DOHH2 (cell line): ENCODE data around the gene DBNDD1.
A peak's percentile ranks its signal among the peaks of the same experiment; 100 is the strongest.

Experiments
- H3F3A ChIP-seq: fragments of 200-600 bp; sonication (generic), shearing (Covaris generic); 2 replicates; pipeline ENCODE4 v1.6.0; 2016; ENCODE audit warnings: antibody characterized with exemption, mild to moderate bottlenecking; ENCODE audit not compliant: control insufficient read depth, insufficient read depth
- H3K27ac ChIP-seq: fragments of 200-600 bp; sonication (generic); 2 replicates; pipeline ENCODE4 v1.5.1; 2014; ENCODE audit warnings: low read depth, mild to moderate bottlenecking, low read length, moderate library complexity
- H3K27me3 ChIP-seq: fragments of 200-600 bp; sonication (generic); 2 replicates; pipeline ENCODE4 v1.6.1; 2014; ENCODE audit warnings: mild to moderate bottlenecking, low read length, mixed read lengths; ENCODE audit not compliant: control insufficient read depth
- H3K36me3 ChIP-seq: fragments of 200-600 bp; sonication (generic); 2 replicates; pipeline ENCODE4 v1.6.1; 2014; ENCODE audit warnings: mild to moderate bottlenecking, low read length, moderate library complexity, mixed read lengths; ENCODE audit not compliant: control insufficient read depth
- H3K4me1 ChIP-seq: fragments of 200-600 bp; sonication (generic); 2 replicates; pipeline ENCODE4 v1.6.1; 2014; ENCODE audit warnings: mild to moderate bottlenecking, low read length, mixed read lengths; ENCODE audit not compliant: control insufficient read depth
- H3K4me2 ChIP-seq: fragments of 200-600 bp; sonication (generic); 2 replicates; pipeline ENCODE4 v1.6.0; 2014; ENCODE audit warnings: mild to moderate bottlenecking, low read length, moderate library complexity
- H3K4me3 ChIP-seq: fragments of 200-600 bp; sonication (generic); 2 replicates; pipeline ENCODE4 v1.5.1; 2014; ENCODE audit warnings: mild to moderate bottlenecking, low read length, mixed read lengths
- H3K79me2 ChIP-seq: fragments of 200-600 bp; sonication (generic); 2 replicates; pipeline ENCODE4 v1.6.1; 2014; ENCODE audit warnings: mild to moderate bottlenecking, low read length, mixed read lengths; ENCODE audit not compliant: control insufficient read depth
- H3K9me2 ChIP-seq: fragments of 200-600 bp; sonication (generic); replicated peaks from 2 replicates; pipeline ENCODE4 v1.6.1; 2014; ENCODE audit warnings: mild to moderate bottlenecking, low read length, mixed read lengths; ENCODE audit not compliant: control insufficient read depth
- H3K9me3 ChIP-seq: fragments of 200-600 bp; sonication (generic); 2 replicates; pipeline ENCODE4 v1.6.1; 2014; ENCODE audit warnings: antibody characterized with exemption, low read length, mixed read lengths; ENCODE audit not compliant: control insufficient read depth, insufficient read depth
- H4K20me1 ChIP-seq: fragments of 200-600 bp; sonication (generic); 2 replicates; pipeline ENCODE4 v1.6.0; 2014; ENCODE audit warnings: low read depth, mild to moderate bottlenecking, antibody characterized with exemption, low read length, moderate library complexity; ENCODE audit not compliant: control insufficient read depth, insufficient read depth
- EZH2phosphoT487 ChIP-seq: fragments of 200-600 bp; sonication (generic); IDR thresholded peaks from 2 replicates; pipeline ENCODE4 v1.6.1; 2017; ENCODE audit warnings: borderline replicate concordance, mild to moderate bottlenecking, antibody characterized with exemption, low read length, moderate library complexity, mixed read lengths
- TF ChIP-seq, protein P1 (sequence below): fragments of 200-600 bp; sonication (generic); IDR thresholded peaks from one replicate; pipeline ENCODE4 v1.5.1; 2014; ENCODE audit warnings: antibody characterized with exemption, mild to moderate bottlenecking, low read depth, low read length; ENCODE audit not compliant: poor library complexity, severe bottlenecking

DBNDD1 gene

DNA sequence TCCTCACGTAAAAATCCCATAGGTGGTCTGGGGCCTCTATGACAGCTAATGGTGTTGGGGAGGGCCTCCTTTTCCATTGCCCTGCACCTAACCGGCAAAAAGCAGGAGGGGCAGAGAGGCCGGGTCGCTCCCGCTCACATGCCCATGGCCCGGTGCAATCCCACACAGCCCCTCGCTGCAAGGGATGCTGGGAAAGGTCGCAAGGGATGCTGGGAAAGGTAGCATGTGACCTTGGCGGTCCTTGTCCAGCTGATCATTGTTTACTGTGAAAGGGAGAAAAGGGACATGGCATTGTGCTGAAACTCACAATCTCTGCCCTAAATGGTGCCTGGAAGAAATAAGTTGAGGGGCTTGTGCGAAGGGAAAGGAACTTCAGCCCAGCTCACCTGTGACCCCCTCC lies 60.7 kb downstream of the DBNDD1 start:
- Histone ChIP-seq H3K79me2 (peaks cover 76% of the 10 kb centered on the region), H3K9me3 (no peaks in the 10 kb centered on the region), H3K36me3 (peaks cover 92% of the 10 kb centered on the region), H3K9me2 (no peaks in the 10 kb centered on the region), H3F3A (peaks cover 53% of the 10 kb centered on the region), H3K27me3 (no peaks in the 10 kb centered on the region), H3K4me2 (no peak overlapping the region), H4K20me1 (peaks cover 38% of the 10 kb centered on the region), H3K27ac (no peak overlapping the region), H3K4me1 (peaks cover 53% of the 10 kb centered on the region), H3K4me3 (no peak overlapping the region)
- TF ChIP-seq, protein P1, sequence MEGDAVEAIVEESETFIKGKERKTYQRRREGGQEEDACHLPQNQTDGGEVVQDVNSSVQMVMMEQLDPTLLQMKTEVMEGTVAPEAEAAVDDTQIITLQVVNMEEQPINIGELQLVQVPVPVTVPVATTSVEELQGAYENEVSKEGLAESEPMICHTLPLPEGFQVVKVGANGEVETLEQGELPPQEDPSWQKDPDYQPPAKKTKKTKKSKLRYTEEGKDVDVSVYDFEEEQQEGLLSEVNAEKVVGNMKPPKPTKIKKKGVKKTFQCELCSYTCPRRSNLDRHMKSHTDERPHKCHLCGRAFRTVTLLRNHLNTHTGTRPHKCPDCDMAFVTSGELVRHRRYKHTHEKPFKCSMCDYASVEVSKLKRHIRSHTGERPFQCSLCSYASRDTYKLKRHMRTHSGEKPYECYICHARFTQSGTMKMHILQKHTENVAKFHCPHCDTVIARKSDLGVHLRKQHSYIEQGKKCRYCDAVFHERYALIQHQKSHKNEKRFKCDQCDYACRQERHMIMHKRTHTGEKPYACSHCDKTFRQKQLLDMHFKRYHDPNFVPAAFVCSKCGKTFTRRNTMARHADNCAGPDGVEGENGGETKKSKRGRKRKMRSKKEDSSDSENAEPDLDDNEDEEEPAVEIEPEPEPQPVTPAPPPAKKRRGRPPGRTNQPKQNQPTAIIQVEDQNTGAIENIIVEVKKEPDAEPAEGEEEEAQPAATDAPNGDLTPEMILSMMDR: no peak
- TF ChIP-seq EZH2phosphoT487: no peak

DNA sequence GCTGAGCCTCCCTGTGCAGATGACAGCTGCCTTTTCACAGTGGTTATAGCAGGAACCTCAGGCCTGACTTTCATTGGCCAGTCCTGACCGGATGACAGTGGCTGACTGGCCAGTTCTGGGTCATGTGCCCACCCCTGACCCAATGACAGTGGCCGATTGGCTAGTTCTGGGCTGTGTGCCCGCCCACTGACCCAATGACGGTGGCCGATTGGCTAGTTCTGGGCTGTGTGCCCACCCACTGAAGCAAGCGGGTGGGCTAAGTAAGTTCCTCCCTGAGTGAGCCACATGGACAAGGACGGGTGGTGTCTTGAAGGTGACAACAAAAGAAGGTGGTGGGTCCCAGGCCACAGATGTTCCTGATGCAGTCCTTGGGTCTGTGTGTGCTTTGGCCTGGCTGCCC lies 61.2 kb downstream of the DBNDD1 start:
- H3K27ac ChIP-seq: peak overlapping the region; percentile 96
- H3F3A ChIP-seq: peaks cover 53% of the 10 kb centered on the region
- no peaks in the 10 kb centered on the region for H3K27me3 ChIP-seq
- peaks cover 78% of the 10 kb centered on the region for H3K79me2 ChIP-seq
- H3K9me3 ChIP-seq: no peaks in the 10 kb centered on the region
- peaks cover 92% of the 10 kb centered on the region for H3K36me3 ChIP-seq
- peaks cover 38% of the 10 kb centered on the region for H4K20me1 ChIP-seq
- H3K4me2 ChIP-seq: no peak overlapping the region
- no peak overlapping the region for H3K4me3 ChIP-seq
- peaks cover 56% of the 10 kb centered on the region for H3K4me1 ChIP-seq
- H3K9me2 ChIP-seq: no peaks in the 10 kb centered on the region
- no peak for TF ChIP-seq EZH2phosphoT487
- TF ChIP-seq, protein P1: no peak

DNA sequence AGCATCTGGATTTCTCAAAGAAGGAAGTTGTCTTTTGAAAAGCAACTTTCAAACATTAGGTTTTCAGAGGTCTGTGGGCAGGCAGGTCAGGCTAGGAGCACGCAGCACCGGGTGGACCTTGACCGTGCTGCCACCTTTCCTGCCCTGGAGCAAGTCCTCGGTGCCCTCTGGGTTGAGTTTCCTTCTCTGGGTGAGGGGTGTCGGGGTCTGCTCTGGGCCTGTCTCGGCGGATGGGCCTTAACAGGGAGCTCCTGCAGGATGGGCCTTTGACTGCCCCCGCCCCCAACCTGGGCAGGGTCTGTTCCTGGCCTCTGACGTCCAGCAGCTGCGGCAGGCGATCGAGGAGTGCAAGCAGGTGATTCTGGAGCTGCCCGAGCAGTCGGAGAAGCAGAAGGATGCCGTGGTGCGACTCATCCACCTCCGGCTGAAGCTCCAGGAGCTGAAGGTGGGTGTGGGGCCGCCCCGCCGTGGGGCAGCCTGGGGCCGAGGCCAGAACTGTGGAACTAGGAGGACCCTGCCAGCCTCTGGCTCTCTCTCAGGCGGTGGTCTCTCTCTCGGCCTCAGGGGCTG lies 62.0 kb downstream of the DBNDD1 start:
- Histone ChIP-seq H3K27me3 (no peaks in the 10 kb centered on the region), H3K4me2 (peak overlapping the region; percentile 99), H3K9me2 (no peaks in the 10 kb centered on the region), H3K27ac (peak overlapping the region; percentile 96), H3K4me3 (peak overlapping the region; percentile 67), H3F3A (peaks cover 56% of the 10 kb centered on the region), H3K36me3 (peaks cover 92% of the 10 kb centered on the region), H3K9me3 (no peaks in the 10 kb centered on the region), H4K20me1 (peaks cover 38% of the 10 kb centered on the region), H3K4me1 (peaks cover 63% of the 10 kb centered on the region), H3K79me2 (peaks cover 85% of the 10 kb centered on the region)
- TF ChIP-seq, protein P1: no peak
- no peak for TF ChIP-seq EZH2phosphoT487
